SK-N-SH (cell line): ENCODE data around the gene PHF21A.

ENCODE experiments used
- CHD2 ChIP-seq: fragments of 150-350 bp; IDR thresholded peaks from 2 replicates; pipeline ENCODE4 v1.6.1; 2018; ENCODE audit warnings: low read length; ENCODE audit not compliant: partially characterized antibody
- EP300 ChIP-seq, 2 experiments: IDR thresholded peaks; 2 replicates each; pipeline versions ENCODE4 v1.4.0 to v1.6.1; 2012; ENCODE audit warnings: borderline replicate concordance in 1 of 2, low read depth in 1 of 2, low read length in 1 of 2
- JUND ChIP-seq: IDR thresholded peaks from 2 replicates; pipeline ENCODE4 v1.4.0; 2012
- MEF2A ChIP-seq: IDR thresholded peaks from 2 replicates; pipeline ENCODE4 v1.4.0; 2012; ENCODE audit warnings: low read depth, borderline replicate concordance
- NFIC ChIP-seq: IDR thresholded peaks from 2 replicates; pipeline ENCODE4 v1.4.0; 2012; ENCODE audit warnings: borderline replicate concordance
- POLR2AphosphoS5 ChIP-seq: IDR thresholded peaks from 2 replicates; pipeline ENCODE4 v1.6.1; 2012; ENCODE audit warnings: low read depth, low read length
- RAD21 ChIP-seq: IDR thresholded peaks from 2 replicates; pipeline ENCODE4 v1.6.1; 2012; ENCODE audit warnings: mild to moderate bottlenecking, low read length
- RFX5 ChIP-seq: IDR thresholded peaks from 2 replicates; pipeline ENCODE4 v1.6.1; 2012; ENCODE audit warnings: mild to moderate bottlenecking, improper control_type of control experiment, low read length
- TAF1 ChIP-seq: IDR thresholded peaks from 2 replicates; pipeline ENCODE4 v1.6.1; 2012; ENCODE audit warnings: low read depth, mild to moderate bottlenecking, low read length, moderate library complexity, borderline replicate concordance
- TEAD4 ChIP-seq: IDR thresholded peaks from 2 replicates; pipeline ENCODE4 v1.4.0; 2012; ENCODE audit warnings: mild to moderate bottlenecking, borderline replicate concordance; ENCODE audit not compliant: insufficient read depth
- TF ChIP-seq, protein P1 (sequence below): IDR thresholded peaks from 2 replicates; pipeline ENCODE4; 2012
- TF ChIP-seq, protein P2 (sequence below): fragments of 200-600 bp; sonication (generic); IDR thresholded peaks from 2 replicates; pipeline ENCODE4 v1.6.1; 2017; ENCODE audit warnings: antibody characterized with exemption, mild to moderate bottlenecking, moderate library complexity
- TF ChIP-seq, protein P3 (sequence below): IDR thresholded peaks from 2 replicates; pipeline ENCODE4 v1.6.1; 2012; ENCODE audit warnings: mild to moderate bottlenecking, low read depth, low read length, moderate library complexity
- TF ChIP-seq, protein P4 (sequence below): fragments of 150-350 bp; IDR thresholded peaks from 2 replicates; pipeline ENCODE4 v1.6.1; 2016; ENCODE audit warnings: mild to moderate bottlenecking, low read depth, low read length

DNA sequence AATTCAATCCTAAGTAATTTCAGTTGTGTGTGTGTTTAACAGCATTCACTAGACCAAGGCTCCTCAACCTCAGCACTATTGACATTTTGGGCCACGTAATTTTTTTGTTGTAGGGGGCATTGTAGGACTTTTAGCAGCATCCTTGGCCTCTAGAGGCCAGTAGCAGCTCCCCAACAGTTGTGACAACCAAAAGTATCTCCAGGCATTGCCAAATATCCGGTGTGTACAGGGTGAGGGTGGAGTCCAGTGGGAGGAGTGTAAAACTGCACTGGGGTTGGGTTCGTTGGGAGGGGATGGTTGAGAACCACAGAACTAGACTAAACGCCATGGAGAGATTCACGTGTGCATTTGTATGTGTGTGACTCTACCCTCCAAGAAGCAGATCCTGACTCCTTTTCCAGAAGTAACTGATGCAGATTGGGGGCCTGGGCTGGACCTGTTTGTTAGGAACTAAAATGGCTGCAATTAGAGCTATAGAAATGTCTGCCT is 5.9 kb upstream of the PHF21A start:
- TF ChIP-seq TAF1 (no peak), EP300 (IDR thresholded peaks at IDR 0.05; ENCODE audit: borderline replicate concordance in 1 of 2, low read depth in 1 of 2, low read length in 1 of 2) (no peak), CHD2 (no peak), NFIC (no peak), RFX5 (no peak), MEF2A (no peak), POLR2AphosphoS5 (no peak), TEAD4 (no peak), RAD21 (peak; percentile 9; the same call in 1 of the 2 replicates), JUND (no peak)
- TF ChIP-seq, protein P1, sequence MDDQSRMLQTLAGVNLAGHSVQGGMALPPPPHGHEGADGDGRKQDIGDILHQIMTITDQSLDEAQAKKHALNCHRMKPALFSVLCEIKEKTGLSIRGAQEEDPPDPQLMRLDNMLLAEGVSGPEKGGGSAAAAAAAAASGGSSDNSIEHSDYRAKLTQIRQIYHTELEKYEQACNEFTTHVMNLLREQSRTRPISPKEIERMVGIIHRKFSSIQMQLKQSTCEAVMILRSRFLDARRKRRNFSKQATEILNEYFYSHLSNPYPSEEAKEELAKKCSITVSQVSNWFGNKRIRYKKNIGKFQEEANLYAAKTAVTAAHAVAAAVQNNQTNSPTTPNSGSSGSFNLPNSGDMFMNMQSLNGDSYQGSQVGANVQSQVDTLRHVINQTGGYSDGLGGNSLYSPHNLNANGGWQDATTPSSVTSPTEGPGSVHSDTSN: no peak
- TF ChIP-seq, protein P2, sequence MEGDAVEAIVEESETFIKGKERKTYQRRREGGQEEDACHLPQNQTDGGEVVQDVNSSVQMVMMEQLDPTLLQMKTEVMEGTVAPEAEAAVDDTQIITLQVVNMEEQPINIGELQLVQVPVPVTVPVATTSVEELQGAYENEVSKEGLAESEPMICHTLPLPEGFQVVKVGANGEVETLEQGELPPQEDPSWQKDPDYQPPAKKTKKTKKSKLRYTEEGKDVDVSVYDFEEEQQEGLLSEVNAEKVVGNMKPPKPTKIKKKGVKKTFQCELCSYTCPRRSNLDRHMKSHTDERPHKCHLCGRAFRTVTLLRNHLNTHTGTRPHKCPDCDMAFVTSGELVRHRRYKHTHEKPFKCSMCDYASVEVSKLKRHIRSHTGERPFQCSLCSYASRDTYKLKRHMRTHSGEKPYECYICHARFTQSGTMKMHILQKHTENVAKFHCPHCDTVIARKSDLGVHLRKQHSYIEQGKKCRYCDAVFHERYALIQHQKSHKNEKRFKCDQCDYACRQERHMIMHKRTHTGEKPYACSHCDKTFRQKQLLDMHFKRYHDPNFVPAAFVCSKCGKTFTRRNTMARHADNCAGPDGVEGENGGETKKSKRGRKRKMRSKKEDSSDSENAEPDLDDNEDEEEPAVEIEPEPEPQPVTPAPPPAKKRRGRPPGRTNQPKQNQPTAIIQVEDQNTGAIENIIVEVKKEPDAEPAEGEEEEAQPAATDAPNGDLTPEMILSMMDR: peak; percentile 33; the same call in 1 of the 2 replicates
- TF ChIP-seq, protein P3, sequence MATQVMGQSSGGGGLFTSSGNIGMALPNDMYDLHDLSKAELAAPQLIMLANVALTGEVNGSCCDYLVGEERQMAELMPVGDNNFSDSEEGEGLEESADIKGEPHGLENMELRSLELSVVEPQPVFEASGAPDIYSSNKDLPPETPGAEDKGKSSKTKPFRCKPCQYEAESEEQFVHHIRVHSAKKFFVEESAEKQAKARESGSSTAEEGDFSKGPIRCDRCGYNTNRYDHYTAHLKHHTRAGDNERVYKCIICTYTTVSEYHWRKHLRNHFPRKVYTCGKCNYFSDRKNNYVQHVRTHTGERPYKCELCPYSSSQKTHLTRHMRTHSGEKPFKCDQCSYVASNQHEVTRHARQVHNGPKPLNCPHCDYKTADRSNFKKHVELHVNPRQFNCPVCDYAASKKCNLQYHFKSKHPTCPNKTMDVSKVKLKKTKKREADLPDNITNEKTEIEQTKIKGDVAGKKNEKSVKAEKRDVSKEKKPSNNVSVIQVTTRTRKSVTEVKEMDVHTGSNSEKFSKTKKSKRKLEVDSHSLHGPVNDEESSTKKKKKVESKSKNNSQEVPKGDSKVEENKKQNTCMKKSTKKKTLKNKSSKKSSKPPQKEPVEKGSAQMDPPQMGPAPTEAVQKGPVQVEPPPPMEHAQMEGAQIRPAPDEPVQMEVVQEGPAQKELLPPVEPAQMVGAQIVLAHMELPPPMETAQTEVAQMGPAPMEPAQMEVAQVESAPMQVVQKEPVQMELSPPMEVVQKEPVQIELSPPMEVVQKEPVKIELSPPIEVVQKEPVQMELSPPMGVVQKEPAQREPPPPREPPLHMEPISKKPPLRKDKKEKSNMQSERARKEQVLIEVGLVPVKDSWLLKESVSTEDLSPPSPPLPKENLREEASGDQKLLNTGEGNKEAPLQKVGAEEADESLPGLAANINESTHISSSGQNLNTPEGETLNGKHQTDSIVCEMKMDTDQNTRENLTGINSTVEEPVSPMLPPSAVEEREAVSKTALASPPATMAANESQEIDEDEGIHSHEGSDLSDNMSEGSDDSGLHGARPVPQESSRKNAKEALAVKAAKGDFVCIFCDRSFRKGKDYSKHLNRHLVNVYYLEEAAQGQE: no peak
- TF ChIP-seq, protein P4, sequence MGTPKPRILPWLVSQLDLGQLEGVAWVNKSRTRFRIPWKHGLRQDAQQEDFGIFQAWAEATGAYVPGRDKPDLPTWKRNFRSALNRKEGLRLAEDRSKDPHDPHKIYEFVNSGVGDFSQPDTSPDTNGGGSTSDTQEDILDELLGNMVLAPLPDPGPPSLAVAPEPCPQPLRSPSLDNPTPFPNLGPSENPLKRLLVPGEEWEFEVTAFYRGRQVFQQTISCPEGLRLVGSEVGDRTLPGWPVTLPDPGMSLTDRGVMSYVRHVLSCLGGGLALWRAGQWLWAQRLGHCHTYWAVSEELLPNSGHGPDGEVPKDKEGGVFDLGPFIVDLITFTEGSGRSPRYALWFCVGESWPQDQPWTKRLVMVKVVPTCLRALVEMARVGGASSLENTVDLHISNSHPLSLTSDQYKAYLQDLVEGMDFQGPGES: no peak
